ENCODE results near the gene ZNF148. TPM values are rescaled to one million over a fixed set of nuclear protein-coding genes. Genes with fewer than 3 reads are reported as not detected.

Gene ZNF148
- total RNA-seq, 1 experiment from 2014 or later: 19.7 TPM

DNA sequence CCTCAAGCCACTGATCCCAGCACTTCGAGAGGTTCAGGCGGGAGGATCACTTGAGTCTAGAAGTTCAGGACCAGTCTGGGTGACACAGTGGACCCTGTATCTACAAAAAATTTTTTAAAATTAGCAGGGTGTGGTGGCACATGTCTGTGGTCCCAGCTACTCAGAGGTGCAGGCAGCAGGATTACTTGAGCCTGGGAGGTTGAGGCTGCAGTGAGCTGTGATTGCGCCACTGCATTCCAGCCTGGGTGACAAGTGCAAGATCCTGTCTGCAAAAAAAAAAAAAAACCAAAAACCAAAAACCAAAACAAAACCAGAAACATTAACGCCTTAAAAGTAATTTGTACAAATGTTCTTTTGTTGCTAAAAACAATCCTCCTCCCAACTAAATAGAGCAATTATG is 134.6 kb downstream of the ZNF148 start (continued):
- TF ChIP-seq, protein P1, sequence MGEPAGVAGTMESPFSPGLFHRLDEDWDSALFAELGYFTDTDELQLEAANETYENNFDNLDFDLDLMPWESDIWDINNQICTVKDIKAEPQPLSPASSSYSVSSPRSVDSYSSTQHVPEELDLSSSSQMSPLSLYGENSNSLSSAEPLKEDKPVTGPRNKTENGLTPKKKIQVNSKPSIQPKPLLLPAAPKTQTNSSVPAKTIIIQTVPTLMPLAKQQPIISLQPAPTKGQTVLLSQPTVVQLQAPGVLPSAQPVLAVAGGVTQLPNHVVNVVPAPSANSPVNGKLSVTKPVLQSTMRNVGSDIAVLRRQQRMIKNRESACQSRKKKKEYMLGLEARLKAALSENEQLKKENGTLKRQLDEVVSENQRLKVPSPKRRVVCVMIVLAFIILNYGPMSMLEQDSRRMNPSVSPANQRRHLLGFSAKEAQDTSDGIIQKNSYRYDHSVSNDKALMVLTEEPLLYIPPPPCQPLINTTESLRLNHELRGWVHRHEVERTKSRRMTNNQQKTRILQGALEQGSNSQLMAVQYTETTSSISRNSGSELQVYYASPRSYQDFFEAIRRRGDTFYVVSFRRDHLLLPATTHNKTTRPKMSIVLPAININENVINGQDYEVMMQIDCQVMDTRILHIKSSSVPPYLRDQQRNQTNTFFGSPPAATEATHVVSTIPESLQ (CRISPR knock-in tag; IDR thresholded peaks at IDR 0.05): no peak
- TF ChIP-seq, protein P2, sequence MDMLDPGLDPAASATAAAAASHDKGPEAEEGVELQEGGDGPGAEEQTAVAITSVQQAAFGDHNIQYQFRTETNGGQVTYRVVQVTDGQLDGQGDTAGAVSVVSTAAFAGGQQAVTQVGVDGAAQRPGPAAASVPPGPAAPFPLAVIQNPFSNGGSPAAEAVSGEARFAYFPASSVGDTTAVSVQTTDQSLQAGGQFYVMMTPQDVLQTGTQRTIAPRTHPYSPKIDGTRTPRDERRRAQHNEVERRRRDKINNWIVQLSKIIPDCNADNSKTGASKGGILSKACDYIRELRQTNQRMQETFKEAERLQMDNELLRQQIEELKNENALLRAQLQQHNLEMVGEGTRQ (CRISPR knock-in tag; IDR thresholded peaks at IDR 0.05): no peak
- TF ChIP-seq FOXP1 (CRISPR knock-in tag; IDR thresholded peaks at IDR 0.05; ENCODE audit: borderline replicate concordance): no peak
- TF ChIP-seq IRF2 (CRISPR knock-in tag; IDR thresholded peaks at IDR 0.05; ENCODE audit: borderline replicate concordance, low read depth): no peak
- TF ChIP-seq ETV6 (CRISPR knock-in tag; IDR thresholded peaks at IDR 0.05): no peak
- no peak for TF ChIP-seq PRRX2 (CRISPR knock-in tag; IDR thresholded peaks at IDR 0.05)
- TF ChIP-seq, protein P3, sequence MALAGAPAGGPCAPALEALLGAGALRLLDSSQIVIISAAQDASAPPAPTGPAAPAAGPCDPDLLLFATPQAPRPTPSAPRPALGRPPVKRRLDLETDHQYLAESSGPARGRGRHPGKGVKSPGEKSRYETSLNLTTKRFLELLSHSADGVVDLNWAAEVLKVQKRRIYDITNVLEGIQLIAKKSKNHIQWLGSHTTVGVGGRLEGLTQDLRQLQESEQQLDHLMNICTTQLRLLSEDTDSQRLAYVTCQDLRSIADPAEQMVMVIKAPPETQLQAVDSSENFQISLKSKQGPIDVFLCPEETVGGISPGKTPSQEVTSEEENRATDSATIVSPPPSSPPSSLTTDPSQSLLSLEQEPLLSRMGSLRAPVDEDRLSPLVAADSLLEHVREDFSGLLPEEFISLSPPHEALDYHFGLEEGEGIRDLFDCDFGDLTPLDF (CRISPR knock-in tag; IDR thresholded peaks at IDR 0.05): no peak
- no peak for TF ChIP-seq GTF2I (CRISPR knock-in tag; conservative IDR thresholded peaks at IDR 0.05)
- TF ChIP-seq NFE2L1 (CRISPR knock-in tag; IDR thresholded peaks at IDR 0.05): no peak
- no peak for TF ChIP-seq ZNF416 (CRISPR knock-in tag; IDR thresholded peaks at IDR 0.05)
- TF ChIP-seq ZNF232 (CRISPR knock-in tag; IDR thresholded peaks at IDR 0.05): no peak
- TF ChIP-seq NR3C1 (CRISPR knock-in tag; conservative IDR thresholded peaks at IDR 0.05; ENCODE audit: low read depth): no peak
- TF ChIP-seq SMAD4 (CRISPR knock-in tag; IDR thresholded peaks at IDR 0.05): no peak

DNA sequence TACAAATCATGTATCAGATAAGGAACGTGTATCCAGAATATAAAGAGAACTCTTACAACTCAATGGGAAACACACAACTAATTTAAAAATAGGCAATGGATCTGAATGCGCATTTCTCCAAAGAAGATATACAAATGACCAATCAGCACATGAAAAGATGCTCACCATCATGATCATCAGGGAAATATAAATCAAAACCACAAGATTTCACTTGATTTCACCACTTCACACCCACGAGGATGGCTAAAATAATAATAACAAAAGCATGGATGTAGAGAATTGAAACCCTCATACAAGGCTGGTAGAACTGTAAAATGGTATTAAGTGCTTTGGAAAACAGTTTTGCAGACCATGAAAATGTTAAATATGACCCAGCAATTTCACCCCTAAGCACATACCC is 135.9 kb downstream of the ZNF148 start:
- no peak for DNase-seq (ENCODE audit: low spot score)
- ATAC-seq: no peak
- ChIA-PET CTCF (no interaction called here), POLR2A (no interaction called here)
- H3K4me3 Mint-ChIP-seq: no peak overlapping the region
- 0 out of 2 replicates have a peak, but pooled peaks cover 2% of the 10 kb centered on the region for H3K36me3 Mint-ChIP-seq
- H3K9me3 Mint-ChIP-seq: no peaks in the 10 kb centered on the region
- no peak overlapping the region for H3K27ac Mint-ChIP-seq
- no peaks in the 10 kb centered on the region for H3K27me3 Mint-ChIP-seq (ENCODE audit: low read depth)
- H3K4me1 Mint-ChIP-seq: peaks cover 11% of the 10 kb centered on the region
- TF ChIP-seq NFATC4 (CRISPR knock-in tag; IDR thresholded peaks at IDR 0.05) (no peak), KAT7 (CRISPR knock-in tag; IDR thresholded peaks at IDR 0.05; ENCODE audit: borderline replicate concordance) (no peak), SMAD4 (CRISPR knock-in tag; IDR thresholded peaks at IDR 0.05) (no peak), FOXP1 (CRISPR knock-in tag; IDR thresholded peaks at IDR 0.05; ENCODE audit: borderline replicate concordance) (no peak), NR3C1 (CRISPR knock-in tag; conservative IDR thresholded peaks at IDR 0.05; ENCODE audit: low read depth) (no peak), HMGA2 (CRISPR knock-in tag; IDR thresholded peaks at IDR 0.05) (no peak), SOX15 (CRISPR knock-in tag; IDR thresholded peaks at IDR 0.05) (no peak), ESRRA (CRISPR knock-in tag; IDR thresholded peaks at IDR 0.05; ENCODE audit: borderline replicate concordance) (no peak), ZNF396 (CRISPR knock-in tag; IDR thresholded peaks at IDR 0.05; ENCODE audit: borderline replicate concordance) (no peak), TEAD4 (CRISPR knock-in tag; IDR thresholded peaks at IDR 0.05) (no peak)
- TF ChIP-seq, protein P4, sequence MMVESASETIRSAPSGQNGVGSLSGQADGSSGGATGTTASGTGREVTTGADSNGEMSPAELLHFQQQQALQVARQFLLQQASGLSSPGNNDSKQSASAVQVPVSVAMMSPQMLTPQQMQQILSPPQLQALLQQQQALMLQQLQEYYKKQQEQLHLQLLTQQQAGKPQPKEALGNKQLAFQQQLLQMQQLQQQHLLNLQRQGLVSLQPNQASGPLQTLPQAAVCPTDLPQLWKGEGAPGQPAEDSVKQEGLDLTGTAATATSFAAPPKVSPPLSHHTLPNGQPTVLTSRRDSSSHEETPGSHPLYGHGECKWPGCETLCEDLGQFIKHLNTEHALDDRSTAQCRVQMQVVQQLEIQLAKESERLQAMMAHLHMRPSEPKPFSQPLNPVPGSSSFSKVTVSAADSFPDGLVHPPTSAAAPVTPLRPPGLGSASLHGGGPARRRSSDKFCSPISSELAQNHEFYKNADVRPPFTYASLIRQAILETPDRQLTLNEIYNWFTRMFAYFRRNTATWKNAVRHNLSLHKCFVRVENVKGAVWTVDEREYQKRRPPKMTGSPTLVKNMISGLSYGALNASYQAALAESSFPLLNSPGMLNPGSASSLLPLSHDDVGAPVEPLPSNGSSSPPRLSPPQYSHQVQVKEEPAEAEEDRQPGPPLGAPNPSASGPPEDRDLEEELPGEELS (CRISPR knock-in tag; IDR thresholded peaks at IDR 0.05): no peak
- TF ChIP-seq, protein P5, sequence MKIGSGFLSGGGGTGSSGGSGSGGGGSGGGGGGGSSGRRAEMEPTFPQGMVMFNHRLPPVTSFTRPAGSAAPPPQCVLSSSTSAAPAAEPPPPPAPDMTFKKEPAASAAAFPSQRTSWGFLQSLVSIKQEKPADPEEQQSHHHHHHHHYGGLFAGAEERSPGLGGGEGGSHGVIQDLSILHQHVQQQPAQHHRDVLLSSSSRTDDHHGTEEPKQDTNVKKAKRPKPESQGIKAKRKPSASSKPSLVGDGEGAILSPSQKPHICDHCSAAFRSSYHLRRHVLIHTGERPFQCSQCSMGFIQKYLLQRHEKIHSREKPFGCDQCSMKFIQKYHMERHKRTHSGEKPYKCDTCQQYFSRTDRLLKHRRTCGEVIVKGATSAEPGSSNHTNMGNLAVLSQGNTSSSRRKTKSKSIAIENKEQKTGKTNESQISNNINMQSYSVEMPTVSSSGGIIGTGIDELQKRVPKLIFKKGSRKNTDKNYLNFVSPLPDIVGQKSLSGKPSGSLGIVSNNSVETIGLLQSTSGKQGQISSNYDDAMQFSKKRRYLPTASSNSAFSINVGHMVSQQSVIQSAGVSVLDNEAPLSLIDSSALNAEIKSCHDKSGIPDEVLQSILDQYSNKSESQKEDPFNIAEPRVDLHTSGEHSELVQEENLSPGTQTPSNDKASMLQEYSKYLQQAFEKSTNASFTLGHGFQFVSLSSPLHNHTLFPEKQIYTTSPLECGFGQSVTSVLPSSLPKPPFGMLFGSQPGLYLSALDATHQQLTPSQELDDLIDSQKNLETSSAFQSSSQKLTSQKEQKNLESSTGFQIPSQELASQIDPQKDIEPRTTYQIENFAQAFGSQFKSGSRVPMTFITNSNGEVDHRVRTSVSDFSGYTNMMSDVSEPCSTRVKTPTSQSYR (CRISPR knock-in tag; IDR thresholded peaks at IDR 0.05): no peak
- TF ChIP-seq, protein P6, sequence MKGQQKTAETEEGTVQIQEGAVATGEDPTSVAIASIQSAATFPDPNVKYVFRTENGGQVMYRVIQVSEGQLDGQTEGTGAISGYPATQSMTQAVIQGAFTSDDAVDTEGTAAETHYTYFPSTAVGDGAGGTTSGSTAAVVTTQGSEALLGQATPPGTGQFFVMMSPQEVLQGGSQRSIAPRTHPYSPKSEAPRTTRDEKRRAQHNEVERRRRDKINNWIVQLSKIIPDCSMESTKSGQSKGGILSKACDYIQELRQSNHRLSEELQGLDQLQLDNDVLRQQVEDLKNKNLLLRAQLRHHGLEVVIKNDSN (CRISPR knock-in tag; IDR thresholded peaks at IDR 0.05): no peak
- TF ChIP-seq, protein P7, sequence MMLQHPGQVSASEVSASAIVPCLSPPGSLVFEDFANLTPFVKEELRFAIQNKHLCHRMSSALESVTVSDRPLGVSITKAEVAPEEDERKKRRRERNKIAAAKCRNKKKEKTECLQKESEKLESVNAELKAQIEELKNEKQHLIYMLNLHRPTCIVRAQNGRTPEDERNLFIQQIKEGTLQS (CRISPR knock-in tag; conservative IDR thresholded peaks at IDR 0.05): no peak
- TF ChIP-seq, protein P8, sequence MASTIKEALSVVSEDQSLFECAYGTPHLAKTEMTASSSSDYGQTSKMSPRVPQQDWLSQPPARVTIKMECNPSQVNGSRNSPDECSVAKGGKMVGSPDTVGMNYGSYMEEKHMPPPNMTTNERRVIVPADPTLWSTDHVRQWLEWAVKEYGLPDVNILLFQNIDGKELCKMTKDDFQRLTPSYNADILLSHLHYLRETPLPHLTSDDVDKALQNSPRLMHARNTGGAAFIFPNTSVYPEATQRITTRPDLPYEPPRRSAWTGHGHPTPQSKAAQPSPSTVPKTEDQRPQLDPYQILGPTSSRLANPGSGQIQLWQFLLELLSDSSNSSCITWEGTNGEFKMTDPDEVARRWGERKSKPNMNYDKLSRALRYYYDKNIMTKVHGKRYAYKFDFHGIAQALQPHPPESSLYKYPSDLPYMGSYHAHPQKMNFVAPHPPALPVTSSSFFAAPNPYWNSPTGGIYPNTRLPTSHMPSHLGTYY (CRISPR knock-in tag; IDR thresholded peaks at IDR 0.05): no peak
- TF ChIP-seq, protein P9, sequence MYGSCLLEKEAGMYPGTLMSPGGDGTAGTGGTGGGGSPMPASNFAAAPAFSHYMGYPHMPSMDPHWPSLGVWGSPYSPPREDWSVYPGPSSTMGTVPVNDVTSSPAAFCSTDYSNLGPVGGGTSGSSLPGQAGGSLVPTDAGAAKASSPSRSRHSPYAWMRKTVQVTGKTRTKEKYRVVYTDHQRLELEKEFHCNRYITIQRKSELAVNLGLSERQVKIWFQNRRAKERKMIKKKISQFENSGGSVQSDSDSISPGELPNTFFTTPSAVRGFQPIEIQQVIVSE (CRISPR knock-in tag; IDR thresholded peaks at IDR 0.05; ENCODE audit: borderline replicate concordance): no peak
